HG03103 (cell line): Measurements from ENCODE around the gene IKZF3.
"Not testable (repeated sequence)": the region's sequence is repeated elsewhere in the genome, so short reads cannot be mapped to it uniquely, and the experiment has no call there.

Source experiments
- ATAC-seq: cut with Tn5 transposase; IDR thresholded peaks from one replicate; pipeline ENCODE4 v1.9.1; 2021; ENCODE audit warnings: low read depth; ENCODE audit not compliant: unreplicated experiment

Gene IKZF3

DNA sequence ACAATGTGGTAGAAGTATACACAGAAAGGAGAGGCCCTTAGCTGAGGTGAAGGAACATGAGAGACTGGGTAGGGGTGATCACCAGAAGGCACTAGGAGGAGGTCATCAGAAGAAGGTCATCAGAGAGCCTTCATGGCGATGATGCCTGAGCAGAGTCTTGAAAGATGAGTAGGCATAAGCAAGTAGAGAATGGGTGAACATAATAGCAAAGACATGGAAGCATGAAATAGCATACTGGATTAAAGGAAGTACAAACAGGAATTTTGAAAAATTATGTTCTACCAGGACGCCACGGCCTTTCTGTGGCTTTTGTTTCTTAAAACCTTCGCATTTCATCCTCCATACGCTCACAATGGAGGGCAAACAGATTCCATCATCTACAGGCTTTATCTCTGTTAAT, 2.9 kb downstream of the IKZF3 start:
- no peak for ATAC-seq

GRCh38 chr17:39855911-39856649, 8.0 kb downstream of the IKZF3 start:
- ATAC-seq = not testable (repeated sequence)

- ATAC-seq = no peak
Measured at GRCh38 chr17:39854909-39855308, 9.2 kb downstream of the IKZF3 start.

DNA sequence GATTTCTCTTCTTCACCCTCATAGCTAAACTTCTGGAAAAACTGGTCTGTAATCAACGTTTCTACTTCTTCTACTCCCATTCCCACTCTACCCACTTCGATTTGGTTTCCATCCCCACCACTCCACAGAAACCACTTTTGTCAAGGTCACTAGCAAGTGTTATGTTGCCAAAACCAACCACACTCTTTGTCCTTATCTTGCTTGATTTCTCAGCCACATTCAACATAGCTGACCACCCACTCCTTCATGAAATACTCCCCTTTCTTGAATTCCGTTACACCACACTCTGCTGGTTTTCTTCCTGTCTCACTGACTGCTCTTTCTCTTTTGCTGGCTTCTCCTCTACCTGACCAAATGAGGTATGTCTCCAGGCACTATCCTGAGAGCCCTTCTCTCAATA, 11.9 kb downstream of the IKZF3 start:
- ATAC-seq = no peak

DNA sequence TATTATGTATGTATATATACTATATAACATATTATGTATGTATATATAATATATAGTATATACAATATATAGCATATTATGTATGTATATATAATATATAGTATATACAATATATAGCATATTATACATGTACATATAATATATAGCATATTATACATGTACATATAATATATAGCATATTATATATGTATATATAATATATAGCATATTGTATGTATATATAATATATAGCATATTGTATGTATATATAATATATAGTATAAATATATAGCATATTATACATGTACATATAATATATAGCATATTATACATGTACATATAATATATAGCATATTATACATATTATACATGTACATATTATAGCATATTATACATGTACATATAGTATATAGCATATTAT, 13.9 kb downstream of the IKZF3 start:
- ATAC-seq = not testable (repeated sequence)

DNA sequence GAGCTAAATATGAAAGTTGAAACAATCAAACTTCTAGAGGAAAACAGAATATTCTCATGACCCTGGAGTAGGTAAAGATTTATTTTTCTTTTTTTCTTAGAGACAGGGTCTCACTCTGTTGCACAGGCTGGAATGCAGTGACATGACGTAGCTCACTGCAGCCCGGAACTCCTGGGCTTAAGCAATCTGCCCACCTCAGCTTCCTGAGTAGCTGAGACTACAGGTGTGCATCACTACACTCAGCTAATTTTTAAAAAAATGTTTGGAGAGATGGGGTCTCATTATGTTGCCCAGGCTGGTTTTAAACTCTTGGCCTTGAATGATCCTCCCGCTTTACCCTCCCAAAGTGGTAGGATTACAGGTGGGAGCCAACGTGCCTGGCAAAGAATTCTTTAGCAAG, 15.5 kb downstream of the IKZF3 start:
- ATAC-seq = no peak

DNA sequence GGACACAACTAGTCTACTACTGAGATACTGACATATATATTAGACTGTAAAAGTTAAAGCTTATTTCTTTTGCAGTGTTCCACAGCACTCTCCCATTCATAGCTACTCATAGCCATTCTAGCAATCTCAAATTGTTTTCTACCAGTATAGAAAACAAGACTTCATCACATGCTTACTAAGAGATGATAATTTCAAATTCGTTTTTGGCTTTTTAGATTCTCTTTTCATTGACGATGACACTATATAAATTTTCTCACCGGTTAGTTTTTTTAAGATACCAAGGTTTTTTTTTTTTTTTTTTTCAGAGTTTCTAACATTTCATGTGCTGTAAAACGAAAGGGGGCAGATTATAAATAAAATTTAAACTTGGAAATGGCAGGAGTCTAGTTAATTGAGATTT, 17.9 kb downstream of the IKZF3 start:
- ATAC-seq = no peak

DNA sequence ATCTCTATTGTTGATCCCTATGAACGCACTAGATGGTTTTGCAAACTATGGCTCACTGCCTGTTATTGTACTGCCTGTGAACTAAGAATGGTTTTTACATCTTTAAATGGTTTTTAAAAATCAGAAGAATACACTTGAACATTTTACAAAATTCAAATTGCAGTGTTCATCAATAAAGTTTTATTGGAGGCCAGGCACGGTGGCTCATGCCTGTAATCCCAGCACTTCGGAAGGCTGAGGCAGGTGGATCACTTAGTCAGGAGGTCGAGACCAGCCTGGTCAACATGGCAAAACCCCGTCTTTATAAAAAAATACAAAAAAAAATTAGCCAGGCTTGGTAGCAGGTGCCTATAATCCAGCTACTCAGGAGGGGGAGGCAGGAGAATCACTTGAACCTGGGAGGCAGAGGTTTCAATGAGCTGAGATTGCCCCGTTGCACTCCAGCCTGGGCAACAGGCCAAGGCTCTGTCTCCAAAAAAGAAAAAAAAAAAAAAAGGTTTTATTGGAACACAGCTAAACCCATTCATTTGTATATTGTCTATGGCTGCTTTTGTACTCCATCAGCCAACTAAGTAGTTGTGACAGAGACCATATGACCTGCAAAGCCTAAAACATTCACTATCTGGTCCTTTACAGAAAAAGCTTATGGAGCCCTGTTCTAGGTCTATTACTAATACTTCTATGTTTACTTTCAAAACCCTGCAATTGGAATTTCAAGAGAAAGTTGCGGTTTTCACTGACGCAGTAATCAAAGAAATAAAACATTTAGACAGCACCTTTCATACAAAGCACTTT, 18.9 kb downstream of the IKZF3 start:
- no peak for ATAC-seq

GRCh38 chr17:39841134-39841683, 22.9 kb downstream of the IKZF3 start:
- no peak for ATAC-seq

DNA sequence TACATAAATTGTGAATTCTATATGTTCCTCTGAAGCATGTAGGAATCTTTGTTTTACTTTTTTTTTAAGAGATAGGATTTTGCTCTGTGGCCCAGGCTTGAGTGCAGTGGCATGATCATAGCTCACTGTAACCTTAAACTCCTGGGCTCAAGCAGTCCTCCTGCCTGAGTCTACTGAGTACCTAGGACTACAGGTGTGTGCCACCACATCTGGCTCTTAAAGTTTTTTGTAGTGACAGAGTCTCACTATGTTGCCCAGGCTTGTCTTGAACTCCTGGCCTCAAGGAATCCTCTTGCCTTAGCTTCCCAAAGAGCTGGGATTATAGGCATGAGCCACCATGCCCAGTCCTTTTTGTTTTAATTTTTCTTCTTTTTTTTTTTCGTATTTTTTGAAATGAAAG, 25.3 kb downstream of the IKZF3 start:
- no peak for ATAC-seq

- no peak for ATAC-seq
Measured at GRCh38 chr17:39838057-39838456, 26.1 kb downstream of the IKZF3 start.

- ATAC-seq = no peak
Measured at GRCh38 chr17:39836117-39836516, 28.0 kb downstream of the IKZF3 start.

GRCh38 chr17:39835038-39835786, 28.9 kb downstream of the IKZF3 start:
- no peak for ATAC-seq

GRCh38 chr17:39834017-39834416, 30.1 kb downstream of the IKZF3 start:
- no peak for ATAC-seq

DNA sequence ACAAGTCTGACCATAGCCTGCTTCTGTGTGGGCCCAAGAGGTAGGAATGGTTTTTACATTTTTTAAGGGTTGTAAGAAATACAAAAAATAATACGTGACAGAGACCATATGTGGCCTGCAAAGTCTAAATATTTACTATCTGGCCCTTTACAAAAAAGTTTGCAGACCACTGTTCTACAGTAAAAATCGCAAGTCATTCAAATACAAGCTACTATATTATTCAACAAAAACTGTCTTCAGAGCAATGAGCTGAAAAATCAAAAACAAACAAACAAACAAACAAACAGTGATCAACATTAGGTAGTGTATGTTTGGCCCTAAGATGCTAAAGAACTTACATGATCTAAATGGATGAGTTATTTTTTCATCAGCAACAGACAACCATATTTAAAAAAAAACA, 32.5 kb downstream of the IKZF3 start:
- no peak for ATAC-seq

DNA sequence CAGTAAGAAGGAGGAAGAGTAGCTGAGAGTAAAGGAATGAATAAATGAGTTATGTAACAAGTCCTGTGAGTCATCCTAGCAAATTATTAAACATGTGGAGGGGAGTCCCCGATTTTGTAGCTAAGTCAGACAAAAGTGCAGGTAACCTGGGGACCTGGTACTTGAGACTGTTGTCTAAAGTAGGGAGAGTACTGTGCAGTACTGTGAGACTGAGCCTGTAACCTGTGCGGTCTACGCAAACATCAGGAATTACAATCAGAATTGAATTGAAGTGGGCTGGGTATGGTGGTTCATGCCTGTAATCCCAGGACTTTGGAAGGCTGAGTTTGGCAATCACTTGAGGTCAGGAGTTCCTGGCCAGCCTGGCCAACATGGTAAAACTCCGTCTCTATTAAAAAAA, 35.7 kb downstream of the IKZF3 start:
- ATAC-seq = no peak

DNA sequence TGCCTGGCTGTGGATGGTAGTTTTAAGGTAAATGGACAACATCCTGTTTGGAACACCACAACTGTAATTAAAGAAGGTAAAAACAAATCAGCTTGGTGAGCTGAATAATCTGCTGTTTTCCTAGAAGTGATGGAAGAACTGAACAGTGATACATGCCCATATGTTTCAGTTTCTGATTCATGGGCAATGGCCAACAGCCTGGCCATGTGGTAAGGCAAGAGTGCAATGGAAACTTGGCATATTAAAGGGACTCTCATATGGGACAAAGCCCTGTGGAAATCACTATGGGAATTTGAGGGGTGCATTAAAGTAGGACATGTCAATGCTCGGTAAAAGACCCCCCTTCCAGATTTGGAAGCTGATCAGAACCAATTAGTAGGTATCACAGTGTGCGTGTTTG, 37.8 kb downstream of the IKZF3 start:
- no peak for ATAC-seq

- ATAC-seq = no peak
Measured at GRCh38 chr17:39823407-39824054, 40.6 kb downstream of the IKZF3 start.

DNA sequence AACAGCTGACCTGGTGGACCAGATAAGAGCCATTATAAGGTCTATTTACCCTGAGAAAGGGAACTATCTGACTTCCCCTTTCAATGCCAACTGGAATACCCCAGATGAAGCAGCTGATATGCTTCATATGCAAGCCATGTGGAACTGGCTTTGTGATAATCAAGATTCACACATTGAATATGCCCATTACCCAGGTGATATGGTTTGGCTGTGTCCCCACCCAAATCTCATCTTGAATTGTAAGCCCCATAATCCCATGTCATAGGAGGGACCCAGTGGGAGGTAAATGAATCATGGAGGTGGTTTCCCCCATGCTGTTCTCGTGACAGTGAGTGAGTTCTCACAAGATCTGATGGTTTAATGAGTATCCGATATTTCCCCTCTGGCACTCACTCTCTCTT, 42.1 kb downstream of the IKZF3 start:
- ATAC-seq = no peak

- ATAC-seq = no peak
Measured at GRCh38 chr17:39820987-39821386, 43.1 kb downstream of the IKZF3 start.

GRCh38 chr17:39820541-39820940, 43.6 kb downstream of the IKZF3 start:
- no peak for ATAC-seq
